Measurements from ENCODE around the gene AHNAK.

AHNAK gene

DNA sequence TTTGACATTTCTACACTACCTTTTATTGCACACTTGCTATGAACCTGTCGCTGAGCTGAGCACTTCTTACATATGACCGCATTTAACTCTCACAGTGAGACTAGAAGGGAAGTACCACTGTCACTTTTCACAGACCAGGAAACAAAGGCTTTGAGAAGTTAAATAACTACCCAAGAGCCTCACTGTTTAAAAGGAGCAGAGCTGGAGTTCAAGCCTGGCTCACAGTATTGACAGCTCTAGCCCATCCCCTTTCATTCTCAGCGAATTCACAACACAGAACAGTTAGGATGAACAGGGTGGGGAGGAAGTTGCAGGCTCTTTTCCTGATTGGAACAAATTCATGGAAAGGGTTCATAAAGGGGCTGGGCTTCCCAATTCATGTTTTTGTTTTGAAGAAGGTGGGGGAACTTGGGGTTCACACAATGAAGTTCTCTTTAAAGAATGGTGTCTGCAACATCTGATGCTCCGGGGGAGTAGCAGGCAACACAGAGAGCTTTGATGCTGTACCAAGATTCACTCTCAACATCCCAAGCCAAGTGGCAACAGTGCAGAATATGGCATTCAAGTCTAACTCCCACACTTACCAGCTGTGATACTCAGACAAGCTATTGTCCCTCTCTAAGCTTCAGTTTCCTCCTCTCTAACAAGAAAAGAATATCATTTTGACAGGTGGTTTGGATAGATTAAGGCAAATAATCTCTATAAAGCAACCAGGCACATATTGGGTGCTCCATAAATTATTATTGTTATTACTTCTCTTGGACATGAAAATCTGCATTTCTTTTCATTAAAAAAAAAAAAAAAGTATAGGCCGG is 110.6 kb downstream of the AHNAK start:
- DNase-seq (ENCODE audit: low read depth) = no peak

DNA sequence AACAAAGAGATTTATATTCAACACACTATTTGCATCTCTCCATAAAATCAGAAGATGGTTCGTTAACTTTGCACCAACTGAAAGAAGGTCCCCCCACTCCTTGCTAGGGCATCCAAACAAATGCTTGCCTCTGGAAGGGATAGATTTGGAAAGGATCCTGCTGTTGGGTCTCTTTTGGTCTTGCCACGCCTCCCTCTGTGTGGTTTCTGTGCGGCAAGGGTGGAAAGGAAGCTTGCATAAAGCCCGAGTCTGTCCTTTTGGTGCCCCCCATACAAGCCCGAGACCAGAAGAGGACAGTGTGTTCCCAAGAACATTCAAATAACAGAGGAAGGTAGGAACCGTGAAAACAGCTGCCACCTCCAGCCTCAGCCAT is 112.7 kb downstream of the AHNAK start:
- no peak for DNase-seq (ENCODE audit: low read depth)

DNA sequence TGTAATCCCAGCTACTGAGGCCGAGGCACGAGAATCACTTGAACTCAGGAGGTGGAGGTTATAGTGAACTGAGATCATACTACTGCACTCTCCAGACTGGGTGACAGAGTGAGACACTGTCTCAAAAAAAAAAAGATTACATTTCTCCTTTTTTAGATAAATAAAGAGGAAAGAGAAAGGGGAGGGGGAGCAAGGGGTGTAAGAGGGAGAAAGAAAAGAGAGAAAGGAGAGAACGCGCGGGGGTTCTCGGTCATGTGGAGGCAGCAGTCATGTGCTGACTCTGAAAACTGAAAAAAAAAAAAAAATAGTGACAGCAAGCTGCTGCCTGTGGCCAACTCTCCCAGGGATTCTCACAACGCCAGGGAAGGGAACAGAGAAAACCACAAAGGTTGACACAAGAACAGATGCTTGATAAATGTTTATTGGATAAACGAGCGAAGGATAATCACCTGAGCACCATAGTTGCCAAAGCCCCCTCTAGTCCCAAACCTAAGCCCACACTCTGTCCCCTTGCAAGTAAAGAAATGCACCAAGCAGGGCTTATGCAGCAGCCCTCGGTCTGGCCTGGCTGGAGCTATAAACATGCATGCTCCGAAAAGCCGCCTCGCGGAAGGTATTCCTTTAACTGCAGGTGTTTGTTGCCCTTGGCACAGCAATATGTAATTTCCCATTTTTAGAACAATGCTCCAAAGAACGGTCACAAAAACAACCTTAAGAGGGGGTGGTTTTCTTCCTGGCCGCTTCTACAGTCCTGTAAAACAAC is 113.3 kb downstream of the AHNAK start:
- DNase-seq (ENCODE audit: low read depth) = no peak

DNA sequence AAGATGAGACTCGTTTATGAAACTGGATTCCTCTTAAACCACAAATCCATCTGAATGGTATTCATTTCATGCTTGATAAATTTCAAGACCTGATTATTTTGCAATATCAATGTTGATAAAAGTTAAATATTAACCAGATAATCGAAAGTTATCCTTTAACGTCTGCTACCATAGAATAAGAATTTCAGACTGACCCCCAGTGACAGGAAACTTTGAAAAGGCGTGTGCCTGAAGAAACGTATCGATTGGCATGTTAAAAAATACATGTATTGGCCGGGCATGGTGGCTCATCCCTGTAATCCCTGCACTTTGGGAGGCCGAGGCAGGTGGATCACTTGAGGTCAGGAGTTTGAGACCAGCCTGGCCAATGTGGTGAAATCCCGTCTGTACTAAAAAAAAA is 113.9 kb downstream of the AHNAK start:
- DNase-seq (ENCODE audit: low read depth) = no peak

DNA sequence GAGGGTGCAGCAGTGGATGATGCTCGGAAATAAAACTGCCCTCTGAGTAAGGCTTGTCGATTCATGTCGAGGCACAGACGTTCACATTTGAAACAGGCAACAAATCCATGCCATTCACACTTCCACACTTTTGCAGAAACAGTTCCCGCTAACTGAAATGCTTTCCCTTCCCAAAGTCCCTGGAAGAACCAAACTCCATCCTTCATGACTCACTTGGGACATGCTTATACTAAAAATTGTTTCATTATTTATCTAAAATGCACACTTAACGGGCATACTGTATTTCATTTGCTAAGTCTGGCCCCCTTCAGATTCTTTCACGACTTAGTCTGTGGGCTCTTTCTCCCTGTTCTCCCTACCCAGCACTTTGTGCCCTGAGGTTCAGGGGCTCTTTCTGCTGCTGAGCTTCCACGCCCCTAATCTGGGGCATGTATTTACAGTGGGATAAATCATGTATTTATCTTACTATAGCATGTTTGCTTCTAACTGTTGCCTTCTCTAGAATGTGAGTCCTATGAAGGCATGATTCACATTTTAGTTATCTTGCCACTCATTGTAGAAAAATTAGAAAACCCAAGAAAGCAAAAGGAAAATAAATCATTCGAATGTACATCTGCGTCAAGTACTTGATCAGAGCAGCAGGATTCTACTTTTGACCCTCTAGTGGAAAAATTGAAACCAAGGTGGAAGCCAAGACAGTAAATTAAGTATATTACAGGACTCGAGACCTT is 115.3 kb downstream of the AHNAK start:
- DNase-seq (ENCODE audit: low read depth) = peak; percentile 94

DNA sequence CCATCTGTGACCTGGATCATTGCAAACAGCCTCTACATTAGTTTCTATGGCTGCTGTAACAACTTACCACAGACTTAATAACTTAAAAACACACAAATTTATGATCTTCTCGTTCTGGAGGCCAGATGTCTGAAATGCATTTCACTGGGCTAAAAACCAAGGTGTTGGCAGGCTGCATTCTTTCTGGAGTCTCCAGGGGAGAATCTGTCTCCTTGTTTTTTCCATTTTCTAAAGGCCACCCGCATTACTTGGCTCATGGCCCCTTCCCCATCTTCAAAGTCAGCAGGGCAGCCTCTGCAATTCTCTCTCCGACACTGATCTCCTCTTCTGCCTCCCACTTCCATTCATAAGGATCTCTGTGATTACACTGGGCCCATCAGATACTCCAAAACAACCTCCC is 116.2 kb downstream of the AHNAK start:
- peak; percentile 65 for DNase-seq (ENCODE audit: low read depth)

DNA sequence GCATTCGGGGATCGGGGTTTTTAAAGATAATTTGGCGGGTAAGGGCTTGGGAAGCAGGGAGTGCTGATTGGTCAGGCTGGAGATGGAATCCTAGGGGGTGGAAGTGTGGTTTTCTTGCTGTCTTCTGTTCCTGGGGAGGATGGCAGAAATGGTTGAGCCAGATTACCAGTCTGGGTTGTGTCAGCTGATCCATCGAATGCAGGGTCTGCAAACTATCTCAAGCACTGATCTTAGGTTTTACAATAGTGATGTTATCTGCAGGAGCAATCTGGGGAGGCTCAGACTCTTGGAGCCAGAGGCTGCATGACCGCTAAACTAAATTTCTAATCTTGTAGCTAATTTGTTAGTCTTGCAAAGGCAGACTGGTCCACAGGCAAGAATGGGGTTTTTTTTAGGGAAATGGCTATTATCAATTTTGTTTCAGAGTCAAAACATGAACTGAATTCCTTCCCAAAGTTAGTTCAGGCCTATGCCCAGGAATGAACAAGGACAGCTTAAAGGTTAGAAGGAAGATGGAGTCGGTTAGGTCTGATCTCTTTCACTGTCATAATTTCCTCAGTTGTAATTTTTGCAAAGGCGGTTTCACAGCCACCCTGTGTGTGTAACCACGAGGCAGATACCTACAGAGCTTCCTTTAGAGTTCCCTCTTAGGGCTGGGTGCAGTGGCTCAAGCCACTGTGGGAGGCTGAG is 117.6 kb downstream of the AHNAK start:
- peak; percentile 56 for DNase-seq (ENCODE audit: low read depth)

DNA sequence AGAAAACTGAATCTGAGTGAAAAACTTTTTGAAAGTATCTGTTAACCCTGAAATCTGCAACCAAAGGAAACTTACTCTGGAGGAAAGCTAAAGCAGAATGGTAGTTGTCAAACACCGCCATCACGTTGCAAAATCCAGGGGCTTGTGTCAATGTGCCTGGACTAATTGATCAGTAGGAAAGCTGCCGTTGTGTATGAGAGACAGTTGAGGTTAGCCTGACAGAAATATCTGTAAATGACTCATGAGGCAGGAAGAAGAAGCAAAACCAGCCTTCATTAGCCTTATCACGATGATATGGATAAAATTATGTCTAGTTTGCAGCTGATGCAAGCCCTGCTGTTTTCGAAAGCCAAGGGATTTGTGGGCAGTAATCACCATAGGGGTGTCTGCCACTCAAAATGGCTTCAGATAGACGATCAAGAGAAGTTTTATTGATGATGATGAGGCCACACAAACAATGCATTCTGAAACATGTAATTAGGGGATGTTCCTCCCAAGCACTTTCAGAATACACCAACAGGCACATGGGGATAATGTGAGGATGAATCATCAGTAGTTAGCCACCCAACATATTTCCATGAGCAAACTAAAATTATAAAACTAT is 118.9 kb downstream of the AHNAK start:
- DNase-seq (ENCODE audit: low read depth) = peak; percentile 76

DNA sequence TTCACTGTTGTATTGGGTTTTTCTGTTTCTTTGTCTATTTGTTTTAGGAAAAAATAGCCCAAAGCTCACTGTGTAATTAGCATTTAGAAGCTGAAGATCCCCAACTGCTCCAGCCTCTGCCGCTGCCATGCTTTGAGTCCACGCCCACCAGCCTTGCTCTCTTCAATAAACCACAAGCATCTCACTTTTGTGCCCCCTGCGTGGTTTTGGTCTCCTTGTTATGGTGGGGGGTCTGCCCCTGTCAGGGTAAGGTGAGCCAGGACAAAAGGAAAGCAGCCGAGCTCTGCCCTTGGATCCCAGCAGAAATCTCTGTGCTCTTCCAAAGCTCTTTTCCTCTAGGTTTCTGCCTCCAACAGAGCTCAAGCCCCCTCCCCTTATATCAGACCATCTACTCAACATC is 123.6 kb downstream of the AHNAK start:
- DNase-seq (ENCODE audit: low read depth) = no peak

DNA sequence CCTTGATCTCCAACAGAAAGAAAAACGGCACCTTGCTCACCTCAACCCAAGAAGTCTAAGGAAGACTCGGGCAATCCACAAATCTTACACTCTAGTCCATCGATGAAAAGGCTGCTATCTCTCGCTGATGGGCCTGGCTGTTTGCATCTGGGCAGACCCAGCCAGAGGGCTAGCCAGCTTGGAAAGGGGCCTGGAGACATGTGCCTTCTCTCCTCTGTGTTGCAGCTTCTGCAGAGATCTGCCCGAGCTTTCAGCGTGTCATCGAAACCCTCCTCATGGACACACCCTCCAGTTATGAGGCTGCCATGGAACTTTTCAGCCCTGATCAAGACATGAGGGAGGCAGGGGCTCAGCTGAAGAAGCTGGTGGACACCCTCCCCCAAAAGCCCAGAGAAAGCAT is 124.6 kb downstream of the AHNAK start:
- no peak for DNase-seq (ENCODE audit: low read depth)

DNA sequence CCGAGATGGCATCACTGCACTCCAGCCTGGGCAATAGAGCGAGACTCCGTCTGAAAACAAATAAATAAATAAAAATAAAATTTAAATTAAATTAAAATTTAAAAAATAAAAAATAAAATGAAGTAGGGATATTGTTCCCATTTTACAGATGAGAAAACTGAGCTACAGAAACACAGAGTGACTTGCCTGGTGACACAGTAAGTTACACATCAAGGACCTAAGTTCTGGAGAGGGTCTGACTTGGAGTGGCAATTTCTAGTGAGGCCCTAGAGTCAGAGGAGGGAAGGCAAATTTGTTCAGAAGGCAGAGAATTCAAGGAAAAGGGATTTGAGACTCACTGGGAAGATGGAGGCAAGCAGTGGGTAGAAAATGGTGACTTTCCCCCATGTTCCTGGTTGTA is 125.7 kb downstream of the AHNAK start:
- no peak for DNase-seq (ENCODE audit: low read depth)

DNA sequence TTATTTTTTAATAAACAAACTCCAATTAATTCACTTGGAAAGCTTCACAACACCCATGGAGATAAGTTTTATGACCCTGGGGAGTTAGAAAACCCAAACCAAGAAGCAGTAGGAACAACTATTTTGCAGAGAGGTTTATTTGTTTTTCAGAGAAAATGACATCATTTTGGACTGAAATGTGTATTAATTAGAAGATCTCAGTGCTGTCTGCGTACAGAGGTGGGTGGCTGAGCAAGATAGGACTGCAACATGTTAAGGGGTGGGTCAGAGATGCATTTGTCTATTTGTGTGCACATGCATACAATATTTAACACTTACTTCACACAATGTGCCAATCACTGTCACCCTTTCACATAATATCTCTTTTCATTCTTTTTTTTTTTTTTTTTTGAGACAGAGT is 126.7 kb downstream of the AHNAK start:
- DNase-seq (ENCODE audit: low read depth) = peak; percentile 24

DNA sequence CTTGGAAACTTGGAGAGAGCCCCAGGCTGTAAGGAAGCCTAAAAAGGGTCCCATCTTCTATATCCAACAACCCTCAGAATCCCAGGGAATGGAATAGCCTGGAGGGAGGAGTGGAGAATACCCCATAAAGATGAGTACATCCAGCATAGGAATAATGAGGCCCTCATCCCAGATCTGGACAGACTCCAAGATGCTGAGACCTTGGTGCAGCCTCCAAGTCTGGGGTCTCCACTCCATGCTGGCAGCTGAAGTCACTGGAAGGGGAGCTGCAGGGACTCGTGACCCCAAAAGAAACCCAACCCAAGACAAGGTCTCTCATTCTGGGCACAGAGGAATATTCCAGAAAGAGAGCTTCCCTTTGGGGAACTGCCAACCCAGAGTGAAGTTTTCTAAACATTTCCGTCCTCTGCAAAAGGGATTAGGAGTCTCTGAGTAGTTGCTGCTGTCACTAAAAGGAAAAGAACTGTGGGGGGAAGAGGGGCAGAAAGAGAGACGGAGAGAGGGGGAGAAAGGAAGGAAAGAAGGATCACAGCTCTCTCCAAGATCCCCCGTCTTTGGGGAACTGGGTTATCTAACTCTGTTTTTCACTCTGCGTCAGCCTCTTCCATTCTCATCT is 127.2 kb downstream of the AHNAK start:
- no peak for DNase-seq (ENCODE audit: low read depth)

DNA sequence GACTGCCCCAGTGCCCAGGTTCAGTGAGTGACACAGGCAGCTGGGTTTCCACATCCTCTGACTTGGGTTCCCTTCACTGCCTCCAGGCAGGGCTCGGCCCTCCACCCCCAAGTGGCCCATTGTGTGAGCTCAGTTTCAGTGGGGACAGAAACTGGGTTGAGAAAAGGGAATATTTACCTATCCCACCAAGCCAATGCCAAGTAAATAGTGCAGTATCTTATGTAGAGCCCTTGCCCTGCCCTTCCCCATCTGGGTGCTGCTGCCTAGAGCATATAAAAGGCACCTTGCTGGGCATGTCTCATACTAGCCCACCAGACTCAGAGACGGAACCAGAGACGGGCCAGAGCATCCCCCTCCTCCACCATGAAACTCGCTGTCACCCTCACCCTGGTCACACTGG is 127.9 kb downstream of the AHNAK start, which contains the start of gene SCGB1A1:
SCGB1A1 (plus strand) TSS at position 301 of the 400 bp plus-strand sequence; CDS start at position 364, 63 bp downstream.
- no peak for DNase-seq (ENCODE audit: low read depth)

DNA sequence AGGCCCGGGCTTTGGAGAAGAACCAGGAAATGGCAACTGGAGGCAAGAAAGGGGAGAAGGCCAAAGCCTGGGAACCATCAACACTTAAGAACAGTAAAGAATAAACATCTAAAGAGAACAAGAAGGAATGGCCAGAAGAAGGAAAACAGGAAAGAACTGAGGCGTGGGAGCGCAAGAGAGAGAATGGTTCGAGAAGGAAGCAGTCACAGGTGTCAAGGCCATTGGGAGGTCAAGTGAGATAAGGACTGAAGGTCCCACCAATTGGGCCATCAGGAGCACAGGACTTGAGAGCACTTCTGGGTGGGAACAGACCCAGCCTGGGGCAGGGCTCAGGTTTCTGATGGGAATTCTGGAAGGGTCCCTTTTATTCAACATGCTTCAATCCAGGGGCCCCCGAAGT is 128.5 kb downstream of the AHNAK start:
- DNase-seq (ENCODE audit: low read depth) = no peak

DNA sequence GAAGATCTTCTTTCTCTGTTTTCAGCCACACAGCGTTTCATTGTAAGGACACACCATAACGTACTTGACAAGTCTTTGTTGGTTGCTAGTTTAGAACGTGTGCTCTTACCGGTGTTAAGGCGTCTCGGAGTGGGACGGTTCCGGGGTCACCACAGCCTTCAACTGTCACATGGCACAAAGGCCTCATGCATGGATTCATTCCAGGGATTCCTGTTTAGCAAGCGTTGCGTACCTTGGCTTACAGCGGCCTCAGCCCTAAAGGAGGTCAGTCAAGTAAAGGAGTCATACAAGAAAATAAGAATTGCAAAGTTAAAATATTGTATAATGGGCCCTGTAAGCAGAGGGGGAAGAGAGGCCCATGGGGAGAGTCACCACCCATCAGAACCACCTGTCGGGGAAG is 130.0 kb downstream of the AHNAK start:
- DNase-seq (ENCODE audit: low read depth) = no peak

DNA sequence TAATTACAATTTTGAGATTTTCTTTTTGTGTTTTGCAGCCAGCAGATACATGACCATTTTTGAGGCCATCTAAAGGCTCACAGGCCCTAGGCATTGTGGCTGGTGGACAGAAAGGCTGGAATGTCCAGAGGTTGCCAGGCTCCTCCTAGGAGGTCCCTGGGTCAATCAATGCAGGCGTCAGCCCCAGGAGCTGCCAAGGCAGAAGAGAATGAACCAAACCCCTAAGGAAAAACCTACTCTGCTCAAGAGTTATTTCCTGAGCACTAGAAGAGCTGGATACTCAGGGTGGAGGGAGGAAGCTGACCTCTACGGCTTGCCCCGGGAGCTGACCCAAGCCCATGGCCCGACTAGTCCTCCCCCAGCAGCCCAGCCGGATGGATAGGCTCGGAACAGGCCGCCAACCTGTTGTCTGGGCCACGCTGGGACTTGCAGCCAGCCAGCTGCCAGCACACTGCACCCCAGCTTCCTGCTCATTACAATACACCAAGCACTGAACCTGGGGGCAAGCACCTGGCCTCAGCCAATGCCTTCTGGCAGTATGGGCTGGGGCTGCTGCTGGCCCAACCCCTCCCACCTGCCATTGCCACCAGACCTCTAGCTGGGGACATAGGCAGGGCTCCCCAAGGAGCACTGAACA is 133.4 kb downstream of the AHNAK start:
- no peak for DNase-seq (ENCODE audit: low read depth)

DNA sequence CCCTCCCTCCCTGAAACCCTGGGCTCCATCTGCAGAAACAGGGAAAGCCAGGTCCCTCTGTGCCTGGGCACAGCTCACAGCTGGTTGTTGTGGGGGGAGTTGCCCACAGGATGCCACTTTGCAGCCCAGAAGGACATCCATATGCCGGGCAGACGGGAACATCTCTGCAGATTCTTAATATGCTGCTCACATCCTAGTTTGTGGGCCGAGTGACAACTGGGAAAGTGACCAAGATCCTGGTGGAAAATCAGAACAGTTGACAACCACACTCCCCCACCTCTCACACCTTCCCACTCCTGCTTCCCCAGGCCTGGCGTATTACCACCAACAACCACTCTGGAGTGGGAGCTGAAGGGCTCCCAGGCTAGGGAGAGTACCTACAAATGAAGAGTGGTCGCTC is 135.1 kb downstream of the AHNAK start:
- DNase-seq (ENCODE audit: low read depth) = no peak

DNA sequence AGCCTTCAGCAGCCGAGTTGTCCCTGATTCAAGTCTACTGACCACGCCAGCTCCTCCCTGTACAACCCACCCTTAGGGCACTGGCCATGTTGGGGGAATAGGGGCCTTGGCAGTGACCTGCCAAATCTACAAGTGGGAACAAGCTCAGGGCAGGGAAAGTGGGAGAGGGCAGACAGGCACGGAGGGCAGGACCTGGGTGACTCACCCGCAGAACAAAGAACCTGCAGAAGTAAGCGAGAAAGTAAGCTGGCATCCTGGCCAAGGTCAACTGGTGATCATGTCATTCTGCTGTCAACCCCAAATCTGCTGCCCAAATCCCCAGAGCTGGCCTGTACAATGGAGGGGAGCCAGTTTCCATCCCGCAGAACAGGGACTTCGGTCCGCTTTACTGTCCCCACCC is 135.6 kb downstream of the AHNAK start:
- DNase-seq (ENCODE audit: low read depth) = no peak

DNA sequence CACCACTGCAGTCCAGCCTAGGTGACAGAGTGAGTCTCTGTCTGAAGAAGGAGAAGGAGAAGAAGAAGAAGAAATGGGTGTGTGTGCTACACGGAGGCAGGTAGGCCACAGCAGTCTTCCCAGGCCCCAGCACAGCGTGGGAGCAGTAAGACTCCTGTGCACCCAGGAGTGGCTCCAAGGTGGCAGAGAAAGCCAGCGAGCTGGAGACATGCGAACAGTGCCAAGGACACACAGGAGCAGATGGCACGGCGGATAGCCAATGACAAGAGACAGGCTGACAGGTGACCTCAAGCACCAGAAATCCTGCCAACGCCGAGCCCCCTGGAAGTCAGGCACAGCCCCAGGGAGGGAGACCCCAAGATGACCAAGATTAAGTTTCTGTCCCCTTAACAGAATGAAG is 136.8 kb downstream of the AHNAK start:
- no peak for DNase-seq (ENCODE audit: low read depth)

DNA sequence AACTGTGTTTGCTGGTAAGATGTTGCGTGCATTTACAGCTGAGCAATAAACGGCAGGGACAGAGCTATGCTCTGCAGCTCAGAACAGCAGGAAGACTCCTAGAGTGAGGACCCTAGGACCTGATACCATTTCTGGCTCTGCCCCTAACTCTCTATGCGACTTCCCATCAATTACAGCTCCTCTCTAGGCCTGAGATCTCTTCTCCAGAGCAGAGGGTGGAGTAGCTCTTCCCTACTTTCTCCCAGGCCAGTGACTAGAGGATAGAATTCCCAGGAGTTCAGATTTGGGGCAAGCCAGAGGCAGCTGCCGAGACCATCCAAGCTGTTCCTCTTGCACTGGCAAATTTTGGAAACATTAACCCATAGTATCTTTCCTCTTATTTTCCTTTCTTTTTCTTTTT is 140.6 kb downstream of the AHNAK start:
- DNase-seq (ENCODE audit: low read depth) = no peak
